ENCODE data around the gene TNFRSF14.
"Not testable (repeated sequence)": the region's sequence is repeated elsewhere in the genome, so short reads cannot be mapped to it uniquely, and the experiment has no call there.

Gene TNFRSF14

DNA sequence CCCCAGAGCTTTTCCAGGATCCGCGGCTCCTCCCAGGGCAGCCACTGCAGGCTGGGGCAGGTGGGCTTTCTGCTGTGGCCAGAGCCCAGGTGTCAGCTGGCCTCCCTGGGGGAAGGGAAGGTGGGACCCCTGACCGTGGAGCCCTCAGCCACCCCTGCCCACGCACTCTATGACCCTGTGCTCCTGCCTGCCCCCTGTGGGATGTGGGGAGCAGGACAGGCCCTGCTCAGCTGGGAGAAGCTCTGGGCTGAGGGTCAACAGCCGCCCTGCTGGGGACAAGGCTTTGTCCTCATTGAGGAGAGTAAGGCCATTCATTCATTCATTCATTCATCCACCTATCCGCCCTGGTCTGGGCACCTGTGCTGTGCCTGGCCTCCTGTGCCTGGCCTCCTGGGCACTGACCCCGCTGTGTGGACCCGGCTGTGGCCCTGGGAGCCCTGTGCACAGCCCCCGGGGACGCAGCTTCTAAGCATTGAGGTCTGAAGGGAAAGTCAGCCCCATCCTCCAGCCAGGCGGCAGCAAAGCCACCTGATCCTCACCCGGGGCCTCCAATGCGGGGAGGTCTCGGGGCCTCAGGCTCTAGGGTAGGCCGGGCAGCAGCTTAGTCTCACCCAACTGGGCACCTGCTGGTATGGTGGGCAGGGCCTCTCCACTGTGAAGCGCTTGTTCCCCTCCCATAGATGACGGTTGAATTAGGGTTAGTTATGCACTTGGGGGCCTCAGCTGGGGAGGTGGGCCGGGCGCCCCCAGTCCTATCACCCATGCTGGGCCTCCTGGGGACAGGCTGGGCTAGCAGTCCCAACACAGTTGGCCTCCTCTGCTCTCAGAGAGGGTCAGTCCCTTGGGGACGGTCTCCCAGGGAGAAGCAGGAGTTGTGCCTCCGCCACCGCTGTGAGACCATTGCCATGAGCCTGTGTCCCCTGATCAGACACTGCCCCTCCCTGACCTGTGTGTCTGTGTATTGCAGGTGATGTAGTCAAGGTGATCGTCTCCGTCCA, 6.0 kb downstream of the TNFRSF14 start:
- H3K4me3 ChIP-seq (ENCODE audit: low read length), result no peak overlapping the region
- DNase-seq (ENCODE audit: low read depth, low spot score), result no peak

GRCh38 chr1:2563205-2563604, 7.0 kb downstream of the TNFRSF14 start:
- no peak overlapping the region for H3K4me3 ChIP-seq (ENCODE audit: low read length)
- no peak for DNase-seq (ENCODE audit: low read depth, low spot score)

GRCh38 chr1:2564006-2564814, 8.0 kb downstream of the TNFRSF14 start:
- H3K4me3 ChIP-seq (ENCODE audit: low read length), result no peak overlapping the region
- no peak for DNase-seq (ENCODE audit: low read depth, low spot score)

GRCh38 chr1:2564815-2565374, 8.7 kb downstream of the TNFRSF14 start:
- no peak overlapping the region for H3K4me3 ChIP-seq (ENCODE audit: low read length)
- DNase-seq (ENCODE audit: low read depth, low spot score), result no peak

- no peak for DNase-seq (ENCODE audit: low read depth, low spot score)
- H3K4me3 ChIP-seq (ENCODE audit: low read length), result no peak overlapping the region
Measured at GRCh38 chr1:2566101-2567045, 10.2 kb downstream of the TNFRSF14 start.

GRCh38 chr1:2567083-2567679, 11.0 kb downstream of the TNFRSF14 start:
- H3K4me3 ChIP-seq (ENCODE audit: low read length), result no peak overlapping the region
- no peak for DNase-seq (ENCODE audit: low read depth, low spot score)

DNA sequence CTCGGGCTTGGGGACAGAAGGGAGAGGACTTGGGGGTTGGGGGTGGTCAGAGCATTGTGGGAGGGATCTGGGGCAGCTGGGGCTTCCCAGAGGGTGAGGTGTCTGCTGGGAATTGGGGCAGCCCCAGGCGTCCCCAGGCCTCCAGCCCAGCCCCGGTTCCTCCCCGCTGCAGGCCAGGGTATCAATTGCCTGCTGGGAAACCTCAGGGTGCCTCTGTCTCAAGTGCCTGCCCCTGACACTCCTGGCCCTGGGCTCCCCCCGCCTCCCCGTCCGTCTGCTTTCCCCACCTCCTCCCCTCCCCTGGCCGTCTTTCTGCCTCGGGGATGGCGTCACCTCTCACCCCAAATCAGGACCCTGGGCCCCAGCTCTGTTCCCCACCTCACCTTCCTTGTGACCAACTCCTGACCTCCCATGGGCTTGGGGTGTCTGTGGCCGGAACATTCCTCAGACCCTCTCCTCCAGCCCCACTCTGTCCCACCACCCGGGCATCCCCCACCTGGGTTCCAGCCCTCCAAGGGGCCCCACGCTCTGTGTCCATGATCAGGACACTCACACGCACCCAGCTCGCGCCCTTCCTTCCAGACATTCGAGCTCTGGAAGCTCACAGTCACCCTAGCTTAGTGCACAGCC, 12.1 kb downstream of the TNFRSF14 start:
- H3K4me3 ChIP-seq (ENCODE audit: low read length); DNase-seq (ENCODE audit: low read depth, low spot score): not testable (repeated sequence)

DNA sequence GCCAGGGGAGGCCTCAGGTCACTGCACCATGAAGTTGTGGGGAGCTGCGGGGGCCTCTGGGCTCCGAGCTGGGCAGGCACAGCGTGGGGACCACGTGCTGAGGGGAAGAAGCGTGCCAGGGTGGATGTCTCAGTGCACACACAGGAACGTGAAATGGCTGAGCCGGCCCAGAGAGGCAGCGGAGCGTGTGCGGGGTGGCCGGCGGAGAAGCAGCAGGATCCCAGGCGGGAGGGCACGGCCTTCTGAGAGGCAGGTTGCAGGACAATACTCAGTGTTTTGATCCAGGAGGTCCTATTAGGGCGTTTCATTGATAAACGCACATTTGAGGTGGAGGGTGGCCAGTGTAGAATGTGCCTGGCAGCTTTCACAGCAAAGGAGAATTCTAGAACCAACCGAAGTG, 12.9 kb downstream of the TNFRSF14 start:
- H3K4me3 ChIP-seq (ENCODE audit: low read length), result no peak overlapping the region
- no peak for DNase-seq (ENCODE audit: low read depth, low spot score)

- DNase-seq (ENCODE audit: low read depth, low spot score); H3K4me3 ChIP-seq (ENCODE audit: low read length): not testable (repeated sequence)
Measured at GRCh38 chr1:2569703-2570102, 13.5 kb downstream of the TNFRSF14 start.

- DNase-seq (ENCODE audit: low read depth, low spot score), result no peak
- no peak overlapping the region for H3K4me3 ChIP-seq (ENCODE audit: low read length)
Measured at GRCh38 chr1:2570332-2570731, 14.2 kb downstream of the TNFRSF14 start.

GRCh38 chr1:2571348-2571747, 15.2 kb downstream of the TNFRSF14 start:
- DNase-seq (ENCODE audit: low read depth, low spot score), result no peak
- no peak overlapping the region for H3K4me3 ChIP-seq (ENCODE audit: low read length)

DNA sequence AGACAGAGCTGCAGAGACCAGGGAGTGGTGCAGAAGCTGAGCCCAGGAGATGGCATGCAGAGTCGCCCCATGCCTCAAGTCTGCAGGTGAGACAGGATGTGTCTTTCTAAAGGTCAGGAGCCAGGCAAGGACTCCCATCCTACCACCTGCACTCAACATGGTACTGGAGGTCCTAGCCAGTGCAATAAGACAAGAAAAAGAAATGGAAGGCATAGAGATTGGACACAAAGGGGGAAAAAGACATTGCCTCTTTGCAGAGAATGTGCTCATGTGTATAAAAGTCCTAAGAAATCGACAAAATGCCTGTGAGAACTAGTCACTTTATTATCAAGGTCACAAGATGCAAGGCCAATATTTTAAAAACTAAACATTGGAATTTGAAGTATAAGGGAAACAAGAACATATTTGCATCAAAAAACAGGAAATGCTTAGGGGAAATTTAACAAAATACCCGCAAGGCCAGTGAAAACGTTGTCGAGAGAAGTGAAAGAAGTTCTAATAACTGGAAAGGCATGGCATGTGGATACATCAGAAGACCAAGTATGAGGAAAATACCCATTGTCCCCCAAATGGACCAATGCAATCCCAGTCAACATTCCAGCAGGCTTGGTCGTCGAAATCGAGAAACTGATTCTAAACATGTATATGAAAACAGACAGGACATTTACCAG, 17.2 kb downstream of the TNFRSF14 start:
- DNase-seq (ENCODE audit: low read depth, low spot score), result no peak

DNA sequence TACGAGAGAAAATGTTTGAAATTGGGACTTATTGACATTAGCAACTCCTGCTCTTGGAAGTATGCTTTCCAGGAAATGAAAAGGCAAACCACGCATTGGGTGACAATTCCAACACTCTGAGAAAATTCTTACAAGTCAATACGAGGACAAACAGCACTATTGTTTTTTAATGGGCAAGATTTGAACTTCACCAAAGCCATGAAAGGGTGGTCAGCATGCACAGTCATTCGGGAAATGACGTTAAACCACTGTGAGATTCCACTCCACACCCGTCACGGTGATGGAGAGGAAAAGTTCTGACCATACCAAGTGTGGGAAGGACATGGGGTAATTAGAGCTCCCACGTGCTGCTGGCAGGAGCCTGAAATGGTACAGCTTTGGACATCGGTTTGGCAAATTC, 18.2 kb downstream of the TNFRSF14 start:
- DNase-seq (ENCODE audit: low read depth, low spot score), result no peak
- H3K4me3 ChIP-seq (ENCODE audit: low read length), result no peak overlapping the region

More for the DNA sequence above, 17.2 kb downstream of the TNFRSF14 start:
- H3K4me3 ChIP-seq (ENCODE audit: low read length), result no peak overlapping the region

DNA sequence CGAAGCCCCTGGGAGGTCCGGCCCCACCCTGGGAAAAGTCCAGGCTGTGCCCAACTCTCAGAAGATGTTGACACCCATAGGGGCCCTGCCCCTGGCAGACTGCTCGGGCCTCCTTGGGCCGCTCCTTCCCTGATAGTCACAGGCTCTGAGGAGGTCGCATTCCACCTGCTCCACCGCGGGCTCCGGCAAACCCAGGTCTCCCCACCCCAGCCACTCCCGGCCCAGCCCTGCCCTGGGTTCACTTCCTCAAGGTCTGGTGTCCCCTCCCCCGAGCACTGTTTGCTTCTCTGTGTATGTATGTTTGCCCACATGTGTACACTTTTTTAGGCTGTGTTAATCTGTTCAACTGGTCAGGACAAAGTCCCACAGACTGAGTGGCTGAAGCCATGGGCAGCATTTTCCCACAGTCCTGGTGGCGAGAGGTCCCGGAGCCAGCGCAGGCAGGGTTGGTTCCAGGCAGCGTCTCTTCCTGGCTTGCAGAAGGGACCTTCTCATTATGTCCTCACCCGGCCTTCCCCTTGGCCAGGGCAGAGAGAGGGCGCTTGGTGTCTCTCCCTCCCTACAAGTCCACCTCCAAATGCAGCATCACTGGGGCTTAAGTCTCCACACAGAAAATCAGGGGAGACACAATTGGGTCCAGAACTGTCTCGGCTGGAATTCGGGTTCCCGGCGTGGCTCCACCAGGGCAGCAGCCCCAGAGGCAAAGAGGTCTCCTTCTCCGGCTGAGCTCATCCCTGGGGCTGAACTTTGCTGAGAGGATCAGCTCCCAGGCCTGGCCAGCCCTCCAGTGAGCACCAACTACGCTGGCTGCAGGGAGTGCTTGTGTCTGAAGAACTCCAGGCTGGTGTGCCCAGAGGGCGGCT, 19.9 kb downstream of the TNFRSF14 start:
- DNase-seq (ENCODE audit: low read depth, low spot score), result no peak
- H3K4me3 ChIP-seq (ENCODE audit: low read length), result no peak overlapping the region

DNA sequence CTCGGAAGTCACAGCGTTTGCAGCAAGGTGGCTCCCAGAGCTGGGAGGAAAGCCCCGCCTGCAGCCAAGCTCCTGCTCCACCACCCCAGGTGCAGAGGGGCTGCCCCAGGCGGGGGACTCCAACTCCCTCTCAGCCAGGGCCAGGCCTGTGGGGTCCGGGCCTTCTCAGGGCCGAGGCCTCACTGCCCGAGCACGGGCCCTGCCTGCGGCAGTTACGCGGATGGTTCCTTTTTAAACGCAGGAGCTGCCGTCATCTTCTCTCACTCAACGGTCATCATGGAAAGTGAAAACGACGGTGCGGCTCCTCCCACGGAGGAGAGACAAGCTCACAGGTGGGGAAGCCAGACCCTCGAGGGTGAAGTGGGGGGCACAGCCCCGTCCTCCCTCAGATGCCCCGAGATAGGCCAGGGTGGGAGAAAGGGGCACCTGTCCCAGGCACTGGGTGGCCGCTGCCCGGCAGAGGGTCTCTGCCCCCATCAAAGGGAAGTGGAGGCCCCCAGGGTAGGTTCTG, 21.4 kb downstream of the TNFRSF14 start:
- not testable (repeated sequence) for H3K4me3 ChIP-seq (ENCODE audit: low read length); DNase-seq (ENCODE audit: low read depth, low spot score)

DNA sequence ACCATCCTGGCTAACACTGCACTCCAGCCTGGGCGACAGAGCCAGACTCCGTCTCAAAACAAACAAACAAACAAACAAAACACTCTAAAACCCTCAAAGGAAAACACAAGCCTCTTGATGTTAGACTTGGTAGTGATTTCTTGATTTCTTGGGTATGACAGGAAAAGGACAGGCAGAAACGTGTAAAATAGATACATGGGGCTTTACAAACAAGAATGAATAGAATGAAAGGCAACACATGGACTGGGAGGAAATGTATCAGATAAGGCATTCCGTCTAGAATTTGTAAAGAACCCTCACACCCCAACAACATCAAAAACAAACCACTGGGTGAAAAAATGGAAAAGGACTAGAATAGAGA, 22.6 kb downstream of the TNFRSF14 start:
- H3K4me3 ChIP-seq (ENCODE audit: low read length), result no peak overlapping the region
- DNase-seq (ENCODE audit: low read depth, low spot score), result no peak

Measured in Jurkat, Clone E6-1 (cell line).